GM12874 (cell line): ENCODE data around the gene SRGAP3.

Source experiments
- TF ChIP-seq, protein P1 (sequence below): IDR thresholded peaks from 2 replicates; pipeline ENCODE4 v1.5.1; 2011; ENCODE audit warnings: low read depth, mild to moderate bottlenecking, control low read depth, low read length, moderate library complexity; ENCODE audit not compliant: insufficient read depth

The SRGAP3 gene

DNA sequence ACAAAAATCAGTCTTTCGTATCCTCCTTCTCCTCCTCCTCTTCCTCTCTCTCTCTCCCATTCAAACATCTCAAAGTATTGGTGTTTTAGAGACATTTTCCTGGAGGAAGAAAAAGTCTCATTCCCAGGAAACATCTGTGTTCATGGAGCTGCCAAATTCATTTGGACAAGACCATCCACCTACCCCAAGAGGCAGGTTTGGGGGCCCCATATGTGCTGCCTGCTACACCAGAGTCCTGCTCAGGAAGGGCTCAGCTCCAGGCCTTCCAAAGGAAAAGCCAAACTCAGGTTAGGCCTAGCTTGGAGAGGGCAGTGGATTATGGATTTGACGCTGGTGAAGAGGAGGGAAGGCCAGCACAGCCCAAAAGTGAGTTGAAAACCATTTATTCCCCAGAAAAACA, 131.2 kb downstream of the SRGAP3 start:
- TF ChIP-seq, protein P1, sequence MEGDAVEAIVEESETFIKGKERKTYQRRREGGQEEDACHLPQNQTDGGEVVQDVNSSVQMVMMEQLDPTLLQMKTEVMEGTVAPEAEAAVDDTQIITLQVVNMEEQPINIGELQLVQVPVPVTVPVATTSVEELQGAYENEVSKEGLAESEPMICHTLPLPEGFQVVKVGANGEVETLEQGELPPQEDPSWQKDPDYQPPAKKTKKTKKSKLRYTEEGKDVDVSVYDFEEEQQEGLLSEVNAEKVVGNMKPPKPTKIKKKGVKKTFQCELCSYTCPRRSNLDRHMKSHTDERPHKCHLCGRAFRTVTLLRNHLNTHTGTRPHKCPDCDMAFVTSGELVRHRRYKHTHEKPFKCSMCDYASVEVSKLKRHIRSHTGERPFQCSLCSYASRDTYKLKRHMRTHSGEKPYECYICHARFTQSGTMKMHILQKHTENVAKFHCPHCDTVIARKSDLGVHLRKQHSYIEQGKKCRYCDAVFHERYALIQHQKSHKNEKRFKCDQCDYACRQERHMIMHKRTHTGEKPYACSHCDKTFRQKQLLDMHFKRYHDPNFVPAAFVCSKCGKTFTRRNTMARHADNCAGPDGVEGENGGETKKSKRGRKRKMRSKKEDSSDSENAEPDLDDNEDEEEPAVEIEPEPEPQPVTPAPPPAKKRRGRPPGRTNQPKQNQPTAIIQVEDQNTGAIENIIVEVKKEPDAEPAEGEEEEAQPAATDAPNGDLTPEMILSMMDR = no peak

DNA sequence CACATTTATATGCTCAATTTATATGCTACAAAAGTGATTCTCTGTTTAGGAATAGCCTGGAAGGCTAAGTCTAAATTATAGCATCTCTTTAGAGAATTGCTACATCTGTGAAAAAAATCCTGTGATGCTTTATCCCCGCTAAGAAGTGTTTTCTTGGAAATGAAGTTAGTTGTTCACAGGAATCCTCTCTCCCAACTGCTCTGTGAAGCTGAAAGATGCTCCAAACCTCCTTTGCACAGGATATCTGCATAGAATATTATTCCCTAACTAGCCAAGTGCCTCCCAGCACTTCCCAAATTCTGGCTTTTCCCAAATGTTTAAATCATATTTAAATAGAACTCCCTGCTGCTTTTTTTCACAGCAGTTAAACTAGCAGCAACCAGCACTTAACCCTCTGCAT, 132.2 kb downstream of the SRGAP3 start:
- TF ChIP-seq, protein P1 = no peak

DNA sequence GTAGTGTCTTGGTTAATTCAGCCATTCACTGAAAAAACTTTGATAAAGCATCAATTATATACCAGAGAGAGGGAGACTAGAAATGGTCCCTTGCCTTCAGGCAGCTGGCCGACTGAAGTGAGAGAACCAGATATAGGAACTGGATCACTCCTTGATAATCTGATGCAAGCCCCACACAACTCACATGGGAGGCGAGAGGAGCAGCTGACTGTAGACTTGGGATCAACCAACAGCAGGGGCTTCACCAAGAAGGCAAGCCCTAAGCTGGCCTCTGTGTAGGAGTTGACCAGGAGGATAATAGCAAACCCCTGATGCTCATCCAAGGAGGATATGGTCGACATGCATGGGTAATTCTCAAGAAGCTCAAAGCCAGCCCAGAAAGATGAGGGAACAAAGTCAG, 133.1 kb downstream of the SRGAP3 start:
- TF ChIP-seq, protein P1 = no peak

DNA sequence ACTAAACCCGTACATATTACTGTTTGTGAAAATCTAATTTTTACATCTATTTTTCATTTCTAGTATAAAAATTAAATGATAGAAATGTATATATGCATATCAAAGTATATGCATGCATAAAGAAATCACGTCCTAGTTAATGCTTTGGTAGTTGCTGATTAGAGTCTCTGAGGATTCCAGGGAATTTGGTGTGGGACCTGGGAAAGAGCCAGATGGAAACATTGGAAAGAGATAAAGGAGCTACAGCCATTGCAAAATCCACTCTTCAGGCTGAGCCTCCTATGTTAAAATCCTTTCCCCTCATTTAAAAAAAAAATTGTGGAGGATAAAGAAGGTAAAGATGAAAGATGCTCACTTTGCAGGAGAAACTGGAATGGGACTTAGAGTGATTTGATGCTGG, 134.1 kb downstream of the SRGAP3 start:
- TF ChIP-seq, protein P1 = no peak

DNA sequence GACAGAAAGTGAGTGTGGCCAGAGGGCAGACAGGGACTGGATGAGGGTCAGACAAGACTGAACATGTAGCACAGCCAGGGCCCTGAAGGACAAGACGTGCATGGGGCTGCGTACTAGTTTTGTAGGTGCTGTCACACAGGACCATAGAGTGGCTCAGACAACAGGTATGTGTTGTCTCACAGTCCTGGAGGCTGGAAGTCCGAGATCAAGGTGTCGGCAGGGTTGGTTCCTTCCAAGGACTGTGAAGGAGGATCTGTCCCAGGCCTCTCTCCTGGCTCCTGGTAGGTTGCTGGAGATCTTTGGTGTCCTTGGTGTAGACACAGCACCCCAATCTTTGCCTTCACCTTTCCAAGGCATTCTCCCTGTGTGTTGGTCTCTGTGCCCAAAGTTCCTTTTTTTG, 136.4 kb downstream of the SRGAP3 start:
- TF ChIP-seq, protein P1 = no peak

DNA sequence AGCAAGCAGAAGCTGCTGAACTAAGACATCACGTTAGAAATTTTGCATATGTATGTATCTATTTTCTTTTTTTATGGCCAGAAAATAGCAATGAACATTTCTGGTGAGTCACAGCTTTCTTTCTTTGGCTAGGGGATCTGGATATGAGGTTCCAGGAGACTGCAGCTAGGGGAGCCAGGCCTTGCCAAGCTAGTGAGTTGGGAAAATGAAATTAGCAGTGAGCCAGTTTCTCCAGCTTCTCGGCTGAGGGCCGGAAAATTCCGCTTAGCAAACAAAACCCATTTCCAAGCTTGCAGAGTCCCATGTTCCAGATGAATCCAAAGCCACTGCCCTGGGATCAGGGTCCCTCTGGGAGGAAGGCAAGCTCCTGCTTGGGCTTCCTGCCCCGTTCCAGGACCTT, 137.6 kb downstream of the SRGAP3 start:
- TF ChIP-seq, protein P1 = no peak

DNA sequence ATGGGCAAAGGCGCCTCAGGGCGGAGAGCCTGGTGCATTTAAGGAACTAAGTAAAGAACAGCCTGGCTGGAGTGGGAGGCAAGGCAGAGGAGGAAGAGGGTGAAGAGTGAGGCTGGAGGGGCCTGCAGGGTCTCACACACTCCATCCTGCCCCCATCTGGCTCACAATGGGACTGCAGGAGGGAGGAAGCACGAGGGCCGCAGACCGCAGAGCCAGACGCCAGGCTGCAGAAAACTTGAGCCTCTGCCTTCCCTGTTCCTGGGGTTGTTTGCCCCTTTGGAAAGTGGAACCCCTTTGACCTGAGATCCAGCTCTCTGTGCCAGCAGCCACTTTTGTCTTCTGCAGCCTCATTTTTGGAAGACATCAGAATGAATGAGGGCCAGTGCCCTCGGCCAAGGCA, 138.0 kb downstream of the SRGAP3 start:
- TF ChIP-seq, protein P1 = peak; percentile 37; the same call in 1 of the 2 replicates

DNA sequence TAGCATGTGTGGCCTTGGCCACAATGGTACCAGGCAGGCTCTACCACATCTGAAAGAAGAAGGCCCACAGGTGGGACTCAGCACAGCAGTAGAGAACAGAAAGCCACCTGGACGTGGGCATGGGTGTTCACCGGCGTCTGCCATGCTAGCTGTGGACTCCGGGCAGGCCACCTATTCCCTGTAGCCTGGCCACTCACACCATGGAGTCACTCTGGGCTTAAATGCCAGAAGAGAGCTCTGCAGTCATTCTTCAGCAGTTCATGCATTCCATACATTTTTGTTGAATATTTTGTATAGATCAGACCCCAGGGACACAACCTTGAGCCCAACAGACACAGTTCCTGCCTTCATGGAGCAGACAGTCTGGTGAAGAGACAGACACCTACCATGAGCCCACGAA, 138.6 kb downstream of the SRGAP3 start:
- TF ChIP-seq, protein P1 = no peak
